ENCODE measurements around the gene MYLK. TPM values are rescaled to one million over a fixed set of nuclear protein-coding genes. Genes with fewer than 3 reads are reported as not detected.

Gene MYLK
- total RNA-seq, 2 donors from 2014 or later: 1,187 to 1,887 TPM

DNA sequence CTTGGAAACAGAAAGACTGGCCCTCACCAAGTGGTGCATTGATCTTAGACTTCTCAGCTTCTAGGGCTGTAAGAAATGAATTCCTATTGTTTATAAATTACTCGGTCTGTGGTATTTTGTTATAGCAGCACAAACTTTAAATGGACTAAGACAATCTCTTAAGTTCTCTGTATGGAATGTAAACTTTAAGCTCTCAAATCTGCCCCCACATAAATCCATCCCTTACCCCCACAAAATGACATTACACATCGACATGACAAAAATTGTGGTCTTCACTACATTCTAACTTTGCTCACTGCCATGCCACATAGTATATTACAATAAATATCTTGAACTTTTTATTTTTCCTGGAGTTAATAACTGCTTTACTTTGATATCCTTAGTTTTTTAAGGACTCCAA, 121.3 kb downstream of the MYLK start:
- intact Hi-C loops (cut with DNase I): loop anchor here in 1 of 2 donors (5.0 kb wide), 1 partner anchor 336 kb away; no protein-coding TSS in a partner anchor

DNA sequence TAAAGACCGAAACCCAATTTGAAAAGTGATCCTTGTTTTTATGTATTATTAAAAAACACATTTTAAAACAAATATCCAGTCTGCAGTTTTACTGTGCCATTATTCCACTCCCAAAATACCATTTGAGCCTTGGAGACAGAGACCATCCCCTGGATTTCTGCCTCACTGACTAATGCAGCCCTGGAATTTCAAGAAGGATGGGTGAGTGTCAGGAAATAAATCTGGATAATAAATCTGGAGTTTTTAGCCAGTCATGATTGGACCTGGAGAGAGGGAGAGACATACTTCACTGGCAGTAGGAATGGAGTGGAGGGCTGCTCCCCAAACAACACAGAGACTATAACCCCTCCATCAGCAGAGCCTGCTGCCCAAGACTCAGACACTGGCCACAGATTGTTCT, 123.3 kb downstream of the MYLK start:
- no peak for DNase-seq (ENCODE audit: low spot score)
- intact Hi-C loops (cut with DNase I): loop anchor here in 1 of 2 donors (5.0 kb wide), 1 partner anchor 334 kb away; no protein-coding TSS in a partner anchor

More for the DNA sequence above, 121.3 kb downstream of the MYLK start:
- no peak for DNase-seq (ENCODE audit: low spot score)

DNA sequence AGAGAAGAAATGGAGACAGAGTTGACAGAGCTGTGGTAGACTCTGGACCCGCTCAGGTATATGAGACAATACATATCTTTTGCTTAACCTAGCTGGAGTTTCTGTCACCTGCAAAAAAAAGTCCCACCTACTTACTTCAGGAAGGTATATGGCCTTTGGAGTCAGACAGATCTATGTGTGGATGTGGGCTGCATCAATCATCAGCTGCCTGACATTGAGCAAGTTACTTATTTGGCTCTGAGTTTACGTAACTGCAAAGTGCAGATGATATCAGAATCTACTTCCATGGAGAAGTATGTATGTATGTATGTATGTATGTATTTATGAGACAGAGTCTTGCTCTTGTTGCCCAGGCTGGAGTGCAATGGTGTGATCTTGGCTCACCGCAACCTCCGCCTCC, 124.3 kb downstream of the MYLK start:
- DNase-seq (ENCODE audit: low spot score): no peak
- intact Hi-C loops (cut with DNase I): loop anchor here in 1 of 2 donors (5.0 kb wide), 1 partner anchor 333 kb away; no protein-coding TSS in a partner anchor

DNA sequence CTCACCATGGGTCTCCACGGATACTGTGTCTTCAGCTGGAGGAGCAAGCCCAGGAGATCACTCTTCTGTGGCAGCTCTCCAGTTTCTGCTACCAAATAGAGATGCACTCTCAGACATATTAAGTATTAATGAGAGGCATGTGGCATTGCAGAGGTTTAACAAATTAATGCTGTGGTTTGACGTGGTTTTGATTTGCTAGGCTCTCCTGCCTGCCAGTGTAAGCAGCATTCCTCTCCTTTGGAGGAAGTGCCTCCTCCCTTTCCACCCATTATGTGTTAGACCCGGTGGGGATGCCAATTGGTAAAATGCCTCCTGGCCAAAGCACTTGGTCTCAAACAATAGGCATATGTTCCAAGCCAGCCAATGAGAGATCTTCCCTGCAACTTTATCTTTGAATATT, 124.8 kb downstream of the MYLK start:
- DNase-seq (ENCODE audit: low spot score): no peak

DNA sequence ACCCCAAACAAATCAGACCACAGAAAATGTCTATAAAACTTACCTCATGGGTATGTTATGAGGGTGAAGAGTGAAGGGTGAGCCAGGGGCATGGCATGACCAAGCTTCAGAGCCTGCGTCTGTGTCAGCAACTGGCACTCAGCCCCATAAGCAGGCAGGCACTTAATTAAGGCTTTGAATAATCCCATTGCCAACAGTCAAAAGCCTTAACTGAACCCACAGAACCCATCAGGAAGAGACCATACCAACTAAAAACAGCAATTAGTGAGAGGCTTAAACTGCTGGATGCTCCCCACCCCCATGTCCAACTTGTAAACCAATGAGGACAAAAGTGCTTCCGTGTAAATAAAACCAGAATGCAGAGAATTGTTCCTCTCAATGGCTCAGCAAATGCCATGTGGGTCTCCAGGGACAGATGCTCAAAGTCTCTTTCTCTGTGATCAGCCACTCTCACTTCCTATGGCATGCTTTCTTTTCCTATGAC, 126.0 kb downstream of the MYLK start:
- intact Hi-C loops (cut with DNase I): no loop called here
- no peak for DNase-seq (ENCODE audit: low spot score)

More for the DNA sequence above, 124.8 kb downstream of the MYLK start:
- intact Hi-C loops (cut with DNase I): no loop called here

DNA sequence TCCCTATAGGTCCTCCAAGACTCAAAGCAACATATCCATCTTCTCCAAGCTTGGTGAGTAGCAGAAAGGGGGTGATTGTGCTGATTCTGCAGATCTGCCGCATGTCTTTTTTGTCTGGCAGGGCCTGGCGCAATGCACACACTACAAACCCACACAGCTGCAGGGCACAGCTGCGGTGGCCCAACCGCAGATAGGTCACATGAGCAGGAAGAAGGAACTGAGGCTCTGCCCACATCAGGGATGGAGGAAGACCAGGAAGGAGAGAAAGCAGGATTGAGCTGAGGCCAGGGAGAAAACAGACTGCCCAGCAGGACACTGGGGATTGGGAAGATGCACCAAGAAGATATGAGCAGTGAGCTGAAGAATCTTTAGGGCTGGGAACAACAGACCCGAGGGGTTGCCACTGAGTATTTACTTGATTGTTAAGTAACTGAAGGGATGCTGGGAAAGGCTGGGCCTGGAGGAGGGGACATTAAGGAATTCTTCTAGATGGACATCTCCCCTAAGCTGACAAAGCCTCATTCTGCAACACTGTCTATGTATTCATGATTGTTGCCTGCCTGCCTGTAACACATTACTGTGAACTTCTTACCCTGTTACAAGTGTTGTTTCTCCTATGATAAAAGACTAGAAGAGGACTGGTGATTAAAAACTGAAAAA, 126.7 kb downstream of the MYLK start:
- intact Hi-C loops (cut with DNase I): no loop called here
- DNase-seq (ENCODE audit: low spot score): peak; percentile 90

DNA sequence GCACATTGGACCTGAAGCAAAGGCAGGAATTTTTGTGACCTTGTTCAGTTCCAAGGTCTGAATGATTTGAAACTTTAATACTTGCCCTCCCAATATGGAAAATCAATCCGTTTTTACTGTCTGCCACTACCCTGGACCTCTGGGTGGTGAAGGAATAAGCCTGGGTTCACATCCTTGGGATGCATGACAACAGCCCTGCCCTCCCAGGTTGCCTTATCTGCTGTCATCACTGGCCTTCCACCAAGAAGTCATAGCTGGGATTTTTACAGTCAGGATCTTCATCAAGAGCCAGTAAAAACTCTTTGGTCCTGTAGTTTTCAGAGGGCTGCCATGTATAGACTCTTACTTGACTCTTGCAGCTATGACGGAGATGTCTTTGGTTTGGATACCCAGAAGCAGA, 128.6 kb downstream of the MYLK start:
- intact Hi-C loops (cut with DNase I): no loop called here
- no peak for DNase-seq (ENCODE audit: low spot score)

DNA sequence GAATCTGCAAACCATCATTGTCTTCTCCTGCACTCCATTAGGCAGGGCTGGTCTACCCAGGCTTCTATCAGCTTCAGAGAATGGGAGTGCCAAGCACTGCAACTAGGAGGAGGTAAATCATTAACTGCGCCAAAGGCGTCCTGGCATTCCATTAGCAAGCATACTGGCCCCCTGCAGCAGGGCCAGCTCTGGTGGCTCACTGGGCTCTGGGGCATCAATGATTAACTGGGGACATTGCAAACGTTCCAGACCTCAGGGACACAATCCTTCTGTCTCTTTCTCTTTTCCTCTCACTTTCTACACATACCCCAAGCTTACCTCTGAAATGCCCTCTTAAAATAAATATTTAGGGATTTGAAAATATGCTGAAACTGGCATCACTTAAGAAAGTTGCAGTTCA, 129.0 kb downstream of the MYLK start:
- intact Hi-C loops (cut with DNase I): no loop called here
- no peak for DNase-seq (ENCODE audit: low spot score)

DNA sequence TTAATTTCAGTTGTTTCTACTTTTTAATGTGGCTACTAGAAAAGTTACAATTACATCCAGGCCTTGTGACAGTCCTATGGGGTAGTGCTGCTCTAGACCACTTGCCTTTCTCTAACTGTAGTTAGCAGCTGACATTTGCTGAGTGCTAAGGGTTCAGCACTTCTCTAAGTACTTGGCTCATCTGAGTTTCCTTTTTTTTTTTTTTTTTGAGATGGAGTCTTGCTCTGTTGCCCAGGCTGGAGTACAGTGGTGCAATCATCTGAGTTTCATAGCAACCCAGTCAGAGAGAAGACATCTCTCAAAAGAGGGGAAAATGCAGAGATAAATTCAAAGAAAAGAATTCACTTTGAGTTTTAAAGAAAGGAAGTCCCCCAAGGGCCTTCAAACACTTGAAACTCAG, 130.8 kb downstream of the MYLK start:
- DNase-seq (ENCODE audit: low spot score): no peak
- intact Hi-C loops (cut with DNase I): no loop called here

DNA sequence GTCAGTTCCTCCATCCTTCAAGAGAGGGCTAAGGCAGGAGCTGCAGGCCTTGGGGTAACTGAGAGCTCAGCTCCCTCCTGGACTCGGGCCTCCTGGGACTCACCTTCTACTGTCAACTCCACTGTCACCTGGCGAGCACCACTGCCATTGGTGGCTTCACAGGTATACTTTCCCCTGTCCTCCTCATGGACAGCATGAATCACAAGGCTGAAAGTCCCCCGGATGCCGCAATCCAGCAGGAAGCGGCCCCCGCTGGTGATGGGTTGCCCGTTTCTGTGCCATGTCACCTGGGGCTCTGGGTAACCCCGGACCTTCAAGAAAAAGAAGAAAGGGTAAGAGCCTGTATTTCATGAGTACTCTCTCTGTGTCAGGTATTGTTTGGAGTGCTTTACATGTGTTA, 131.9 kb downstream of the MYLK start:
- DNase-seq (ENCODE audit: low spot score): no peak
- intact Hi-C loops (cut with DNase I): no loop called here

DNA sequence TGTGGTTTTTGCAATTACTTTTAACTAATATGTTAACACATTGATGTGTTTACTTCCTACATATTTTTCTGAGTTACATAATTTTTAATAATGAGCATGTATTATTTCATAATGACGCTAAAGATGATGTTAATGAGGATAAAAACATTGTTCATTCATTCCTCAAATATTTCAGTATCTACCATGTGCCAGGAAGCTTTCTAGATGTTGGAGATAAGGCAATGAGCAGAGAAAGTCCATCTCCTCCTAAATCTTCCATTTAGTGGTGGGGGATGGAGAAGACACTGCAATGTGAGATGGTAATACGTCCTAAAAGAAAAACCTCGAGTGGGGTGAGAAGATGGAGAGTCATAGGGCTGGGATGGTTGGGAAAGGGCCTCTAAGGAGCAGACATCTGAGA, 132.7 kb downstream of the MYLK start:
- no peak for DNase-seq (ENCODE audit: low spot score)
- intact Hi-C loops (cut with DNase I): no loop called here

DNA sequence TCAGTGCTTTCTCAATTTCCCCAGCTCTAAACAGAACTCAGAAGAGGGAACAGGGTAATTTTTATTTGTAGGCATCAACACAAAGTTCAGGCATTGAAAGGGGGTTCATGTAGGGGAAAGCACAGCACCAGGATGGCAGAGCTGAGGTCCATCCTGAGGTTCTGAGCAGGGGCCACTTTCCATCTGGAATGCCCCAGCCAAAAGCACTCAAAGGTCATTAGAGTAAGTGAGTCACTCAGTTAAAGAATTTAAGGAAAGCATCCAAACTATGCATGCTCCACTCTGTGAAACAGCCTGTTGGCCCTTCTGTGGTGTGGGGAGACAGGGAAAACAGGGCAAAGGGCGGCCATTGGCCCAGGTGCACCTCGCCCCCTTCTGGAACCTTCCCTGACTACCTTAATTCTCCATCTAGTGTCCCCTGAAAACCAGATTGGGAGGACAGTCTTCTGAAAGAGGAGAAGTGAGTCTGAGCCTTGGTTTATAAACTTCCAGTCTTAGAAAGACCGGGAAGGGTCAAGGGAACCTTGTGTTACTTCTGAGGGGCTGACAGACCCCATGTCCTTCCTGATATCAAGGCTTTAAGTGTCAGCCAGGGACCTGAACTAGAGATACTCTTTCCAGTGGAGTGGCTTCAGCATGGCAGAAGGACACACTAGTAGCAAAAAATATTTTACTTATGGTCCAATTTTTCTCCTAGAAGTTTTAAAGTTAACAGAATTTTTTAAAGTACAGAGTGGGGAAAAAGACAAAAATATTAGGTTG, 133.3 kb downstream of the MYLK start:
- no peak for DNase-seq (ENCODE audit: low spot score)
- intact Hi-C loops (cut with DNase I): no loop called here

DNA sequence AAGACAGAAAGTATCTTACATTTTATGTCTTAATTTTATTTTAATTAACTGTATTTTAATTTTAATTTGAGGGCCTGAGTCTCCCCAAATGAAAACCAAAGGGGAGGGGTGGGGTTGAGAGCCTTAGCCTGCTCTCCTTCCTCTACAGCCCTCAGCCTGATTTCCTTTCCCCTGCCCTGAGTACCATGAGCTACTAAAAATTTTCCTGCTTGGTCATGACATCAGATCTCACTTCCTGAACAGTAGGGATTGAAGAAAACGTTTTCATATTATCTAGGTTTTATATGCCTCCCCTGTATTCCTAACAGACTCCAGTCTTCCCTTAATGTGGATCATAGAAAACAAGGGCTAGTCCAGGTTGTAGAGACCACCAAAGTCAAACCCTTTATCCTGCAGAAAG, 133.9 kb downstream of the MYLK start:
- DNase-seq (ENCODE audit: low spot score): no peak
- intact Hi-C loops (cut with DNase I): no loop called here

DNA sequence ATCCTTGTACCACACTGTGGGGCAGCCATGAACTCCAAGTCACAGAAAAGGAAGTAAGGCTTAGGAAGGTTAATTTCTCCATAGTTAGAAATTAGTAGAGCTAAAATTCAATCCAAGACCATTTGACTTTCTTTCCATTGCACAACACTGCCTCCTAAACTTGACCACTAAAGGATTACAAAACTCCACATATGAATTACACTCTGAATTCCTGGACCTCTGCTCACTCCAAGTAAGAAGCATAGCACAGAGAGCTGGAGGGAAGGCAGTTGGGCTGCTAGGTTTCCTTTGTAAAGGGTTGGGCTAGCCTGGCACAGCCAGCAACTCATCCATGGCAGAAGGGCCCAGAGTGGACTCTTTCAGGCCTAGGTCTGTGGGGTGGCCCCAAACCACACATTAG, 134.4 kb downstream of the MYLK start:
- intact Hi-C loops (cut with DNase I): no loop called here
- no peak for DNase-seq (ENCODE audit: low spot score)

DNA sequence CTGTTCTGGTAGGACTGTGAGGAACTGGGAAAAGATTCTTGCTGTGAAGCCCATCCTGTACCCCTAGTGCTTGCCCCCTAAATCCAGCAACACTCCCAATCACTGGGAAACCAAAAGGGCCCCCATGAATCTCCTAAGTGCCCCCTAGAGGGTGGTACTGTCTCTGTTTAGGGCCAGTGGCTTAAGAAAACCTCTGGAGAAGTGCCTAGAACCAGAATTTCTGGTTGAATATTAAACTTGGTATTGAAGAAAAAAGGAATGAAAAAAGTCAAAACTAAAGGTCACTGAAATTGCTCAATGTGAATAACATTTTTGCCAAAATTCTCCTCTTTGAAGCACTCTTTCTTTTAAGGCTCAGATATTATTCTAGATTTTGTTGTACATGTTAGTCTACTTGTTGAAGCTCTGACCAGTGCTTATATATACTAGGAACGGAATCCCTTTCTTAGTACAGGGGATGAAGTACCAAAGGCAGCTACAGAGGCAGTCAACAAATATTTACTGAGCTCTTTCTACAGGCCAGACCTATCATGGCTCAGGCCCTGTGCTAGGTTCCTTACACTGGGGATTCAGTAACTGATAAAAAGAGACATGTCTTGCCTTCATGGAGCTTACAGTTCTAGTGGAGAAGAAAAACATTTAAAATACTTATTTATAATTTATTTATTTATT, 138.8 kb downstream of the MYLK start:
- DNase-seq (ENCODE audit: low spot score): no peak
- intact Hi-C loops (cut with DNase I): no loop called here

DNA sequence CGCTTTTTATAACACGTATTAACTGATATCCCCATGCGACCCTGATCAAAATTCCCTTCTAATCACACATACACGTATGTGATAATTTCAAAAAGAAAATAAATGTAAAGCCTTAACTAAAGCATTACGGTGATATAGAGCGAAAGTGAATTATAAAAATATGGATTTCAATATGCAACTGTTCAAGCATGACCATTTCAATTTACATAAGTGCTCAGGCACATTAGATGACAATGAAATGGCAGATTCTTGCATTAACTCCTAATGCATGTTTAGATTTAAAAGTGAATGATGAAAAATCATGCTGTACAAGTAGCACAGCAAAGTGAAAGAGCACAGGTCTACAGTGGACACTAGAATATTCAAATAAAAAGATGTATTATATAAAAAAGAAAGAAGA, 140.1 kb downstream of the MYLK start:
- intact Hi-C loops (cut with DNase I): no loop called here

DNA sequence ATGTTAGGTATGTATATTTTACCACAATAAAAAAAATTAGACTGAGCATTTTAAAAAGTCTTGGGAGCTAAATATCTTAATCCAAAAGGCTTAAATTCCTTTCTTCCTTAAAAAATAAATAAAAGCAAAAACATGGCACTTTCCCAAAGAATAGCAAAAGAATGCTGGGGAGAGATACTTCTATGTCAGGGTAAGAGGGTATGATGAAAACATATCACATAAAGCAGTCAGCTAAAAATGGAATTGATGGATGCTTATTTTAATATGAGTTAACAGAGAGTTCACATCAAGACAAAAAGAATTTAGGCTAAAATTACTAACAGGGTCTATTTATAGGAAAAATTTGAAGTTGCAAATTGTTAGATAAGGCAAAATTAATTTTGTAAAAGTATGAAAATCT, 141.0 kb downstream of the MYLK start:
- intact Hi-C loops (cut with DNase I): no loop called here
- DNase-seq (ENCODE audit: low spot score): no peak

More for the DNA sequence above, 140.1 kb downstream of the MYLK start:
- DNase-seq (ENCODE audit: low spot score): no peak

DNA sequence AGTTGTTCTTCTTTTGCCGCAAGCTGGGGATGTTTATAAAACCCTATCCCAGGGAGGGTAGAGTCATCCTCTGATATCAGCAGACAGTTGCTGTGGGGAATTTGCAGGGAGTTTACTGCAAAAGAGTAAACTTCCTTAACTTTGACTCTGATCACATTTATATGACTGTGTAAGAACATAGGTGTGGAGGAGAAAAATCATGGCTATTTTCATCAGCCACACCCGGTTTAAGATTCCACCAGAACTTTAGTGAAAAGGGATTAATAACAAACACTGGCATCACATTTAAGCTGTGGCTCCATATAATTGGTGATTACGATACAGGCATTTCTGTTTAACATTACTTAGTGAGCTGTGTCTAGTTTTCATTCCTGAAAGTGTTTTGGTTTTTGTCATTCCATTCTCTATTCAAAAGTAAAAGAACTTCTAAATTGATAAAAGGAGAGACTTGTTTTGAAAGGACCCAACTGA, 143.1 kb downstream of the MYLK start:
- intact Hi-C loops (cut with DNase I): no loop called here

DNA sequence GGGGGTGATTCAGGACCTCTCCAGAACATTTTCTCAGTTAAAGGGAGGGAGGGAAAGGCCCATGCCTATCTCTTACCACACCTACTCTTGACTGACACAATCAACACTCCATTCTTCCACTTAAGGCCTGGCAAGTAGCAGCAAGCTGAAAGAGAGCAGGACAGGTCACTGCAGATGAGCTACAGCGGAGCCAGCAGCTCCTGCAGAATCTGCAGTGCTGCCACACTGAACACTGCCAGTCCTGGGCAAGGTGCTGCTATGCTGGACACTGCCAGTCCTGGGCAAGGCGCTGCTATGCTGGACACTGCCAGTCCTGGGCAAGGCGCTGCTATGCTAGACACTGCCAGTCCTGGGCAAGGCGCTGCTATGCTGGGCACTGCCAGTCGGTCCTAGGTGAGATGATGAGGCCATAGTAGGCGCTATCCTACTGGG, 143.7 kb downstream of the MYLK start:
- intact Hi-C loops (cut with DNase I): no loop called here
- DNase-seq (ENCODE audit: low spot score): no peak

More for the DNA sequence above, 143.1 kb downstream of the MYLK start:
- DNase-seq (ENCODE audit: low spot score): no peak

DNA sequence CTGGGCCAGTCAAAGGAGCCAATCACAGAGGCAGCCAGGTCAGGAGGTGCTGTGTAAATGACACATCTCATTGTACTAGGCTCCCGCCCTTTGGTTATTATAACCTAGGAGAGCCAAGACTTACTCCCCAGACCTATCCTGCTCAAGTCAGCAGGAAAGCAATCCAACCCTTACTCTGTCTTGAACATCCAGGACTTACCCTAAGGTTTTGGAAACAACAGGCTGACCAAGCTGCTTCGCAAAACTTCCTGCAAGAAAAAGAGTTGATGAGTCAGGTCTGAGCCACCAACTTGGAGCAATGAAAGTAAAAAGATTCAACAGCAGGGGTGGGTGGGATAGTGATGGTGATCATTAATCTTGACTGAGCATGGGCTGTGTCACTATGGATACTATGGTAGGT, 144.4 kb downstream of the MYLK start:
- intact Hi-C loops (cut with DNase I): no loop called here
- no peak for DNase-seq (ENCODE audit: low spot score)
